ENCODE measurements around the gene CRACR2A. TPM values are rescaled to one million over a fixed set of nuclear protein-coding genes. Genes with fewer than 3 reads are reported as not detected.

The CRACR2A gene, protein sequence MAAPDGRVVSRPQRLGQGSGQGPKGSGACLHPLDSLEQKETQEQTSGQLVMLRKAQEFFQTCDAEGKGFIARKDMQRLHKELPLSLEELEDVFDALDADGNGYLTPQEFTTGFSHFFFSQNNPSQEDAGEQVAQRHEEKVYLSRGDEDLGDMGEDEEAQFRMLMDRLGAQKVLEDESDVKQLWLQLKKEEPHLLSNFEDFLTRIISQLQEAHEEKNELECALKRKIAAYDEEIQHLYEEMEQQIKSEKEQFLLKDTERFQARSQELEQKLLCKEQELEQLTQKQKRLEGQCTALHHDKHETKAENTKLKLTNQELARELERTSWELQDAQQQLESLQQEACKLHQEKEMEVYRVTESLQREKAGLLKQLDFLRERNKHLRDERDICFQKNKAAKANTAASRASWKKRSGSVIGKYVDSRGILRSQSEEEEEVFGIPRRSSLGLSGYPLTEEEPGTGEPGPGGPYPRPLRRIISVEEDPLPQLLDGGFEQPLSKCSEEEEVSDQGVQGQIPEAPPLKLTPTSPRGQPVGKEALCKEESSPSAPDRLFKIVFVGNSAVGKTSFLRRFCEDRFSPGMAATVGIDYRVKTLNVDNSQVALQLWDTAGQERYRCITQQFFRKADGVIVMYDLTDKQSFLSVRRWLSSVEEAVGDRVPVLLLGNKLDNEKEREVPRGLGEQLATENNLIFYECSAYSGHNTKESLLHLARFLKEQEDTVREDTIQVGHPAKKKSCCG
- 3.0 and 3.3 TPM in 2 replicates for total RNA-seq
- long read RNA-seq, partial matches to known transcripts, result 0 of 5 reads
- long read RNA-seq, other reads (novel, unspliced or antisense), result 5 of 5 reads

DNA sequence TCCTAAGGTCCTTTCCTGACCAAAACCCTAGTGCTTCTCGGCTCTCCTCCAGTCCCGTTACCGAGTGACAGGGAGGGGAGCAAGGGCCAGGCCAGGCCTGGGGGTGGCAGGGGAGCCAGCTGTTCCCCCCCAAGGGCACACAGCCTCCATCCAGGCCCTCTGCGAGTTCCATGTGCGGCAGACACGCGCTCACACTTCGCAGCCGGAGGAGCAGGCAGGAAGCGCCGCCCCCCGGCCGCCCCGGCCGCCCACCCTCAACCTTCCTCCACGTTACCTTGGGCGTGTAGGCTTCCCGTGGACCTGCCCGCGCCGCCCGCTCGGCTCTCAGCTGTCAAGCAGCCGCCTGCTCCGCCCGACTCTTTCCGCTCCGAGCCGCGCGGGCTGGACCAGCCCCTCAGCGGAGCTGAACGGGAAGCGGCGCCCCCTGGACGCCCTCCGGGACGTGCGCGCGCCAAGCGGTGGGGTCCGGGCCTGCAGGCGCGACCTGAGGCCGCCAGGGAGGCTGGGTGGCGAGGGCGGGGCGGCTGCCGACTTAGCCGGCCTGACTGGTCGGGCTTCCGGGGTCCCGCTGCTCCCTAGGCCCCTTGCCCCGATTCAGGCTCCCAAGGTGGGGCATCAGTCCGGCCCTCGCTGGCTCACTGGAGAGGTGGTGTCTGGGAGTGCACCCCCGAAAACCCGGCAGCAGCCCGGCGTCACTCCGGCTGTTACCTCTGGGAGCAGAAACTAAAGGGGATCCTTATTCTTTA lies at the start of gene CRACR2A:
Gene CRACR2A (minus strand): TSS at position 369 of the 746 bp plus-strand sequence. CDS start 56,110 bp downstream, outside the sequence.
- TF ChIP-seq, protein P1, sequence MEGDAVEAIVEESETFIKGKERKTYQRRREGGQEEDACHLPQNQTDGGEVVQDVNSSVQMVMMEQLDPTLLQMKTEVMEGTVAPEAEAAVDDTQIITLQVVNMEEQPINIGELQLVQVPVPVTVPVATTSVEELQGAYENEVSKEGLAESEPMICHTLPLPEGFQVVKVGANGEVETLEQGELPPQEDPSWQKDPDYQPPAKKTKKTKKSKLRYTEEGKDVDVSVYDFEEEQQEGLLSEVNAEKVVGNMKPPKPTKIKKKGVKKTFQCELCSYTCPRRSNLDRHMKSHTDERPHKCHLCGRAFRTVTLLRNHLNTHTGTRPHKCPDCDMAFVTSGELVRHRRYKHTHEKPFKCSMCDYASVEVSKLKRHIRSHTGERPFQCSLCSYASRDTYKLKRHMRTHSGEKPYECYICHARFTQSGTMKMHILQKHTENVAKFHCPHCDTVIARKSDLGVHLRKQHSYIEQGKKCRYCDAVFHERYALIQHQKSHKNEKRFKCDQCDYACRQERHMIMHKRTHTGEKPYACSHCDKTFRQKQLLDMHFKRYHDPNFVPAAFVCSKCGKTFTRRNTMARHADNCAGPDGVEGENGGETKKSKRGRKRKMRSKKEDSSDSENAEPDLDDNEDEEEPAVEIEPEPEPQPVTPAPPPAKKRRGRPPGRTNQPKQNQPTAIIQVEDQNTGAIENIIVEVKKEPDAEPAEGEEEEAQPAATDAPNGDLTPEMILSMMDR (IDR thresholded peaks at IDR 0.05; ENCODE audit: unreplicated experiment), result peak; percentile 89
- Mint-ChIP-seq H3K4me1 (ENCODE audit: low read depth) (peaks cover 25% of the 10 kb centered on the region), H3K27ac (peak within 1 kb of the TSS; percentile 82), H3K9me3 (ENCODE audit: low read depth) (no peaks in the 10 kb centered on the region), H3K4me3 (ENCODE audit: low read depth) (peak within 1 kb of the TSS; percentile 64), H3K36me3 (ENCODE audit: insufficient read depth) (no peaks in the 10 kb centered on the region), H3K27me3 (peaks cover 37% of the 10 kb centered on the region)
- DNase-seq (ENCODE audit: low spot score, unreplicated experiment), result peak; percentile 87

DNA sequence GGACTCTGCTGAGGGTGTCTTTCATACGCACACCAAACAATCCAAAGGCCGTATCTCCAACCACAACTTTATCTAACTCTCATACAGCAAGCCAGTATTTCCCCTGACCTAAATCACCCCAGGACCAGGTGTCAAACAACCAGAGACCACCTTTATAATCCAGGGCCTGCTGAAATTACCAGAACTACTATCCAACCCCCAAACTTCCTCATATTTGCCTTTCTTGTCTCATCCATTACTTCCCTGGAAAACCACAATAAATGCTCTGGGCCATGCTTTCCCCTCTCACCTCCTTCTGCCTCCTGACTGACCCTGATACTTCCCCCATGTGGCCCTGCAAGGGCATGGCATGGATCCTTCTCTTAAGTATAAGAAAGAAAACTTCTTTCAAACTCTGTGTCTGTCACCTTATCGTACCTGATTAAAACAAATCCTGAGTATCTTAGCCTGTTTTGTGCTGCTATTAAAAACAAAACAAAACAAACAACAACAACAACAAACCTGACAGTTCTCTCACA lies 44.7 kb upstream of the CRACR2A start:
- TF ChIP-seq, protein P1 (IDR thresholded peaks at IDR 0.05; ENCODE audit: unreplicated experiment), result peak; percentile 56
- no peaks in the 10 kb centered on the region for H3K36me3 Mint-ChIP-seq (ENCODE audit: insufficient read depth)
- H3K27ac Mint-ChIP-seq, result no peak overlapping the region
- no peak for DNase-seq (ENCODE audit: low spot score, unreplicated experiment)
- no peaks in the 10 kb centered on the region for H3K9me3 Mint-ChIP-seq (ENCODE audit: low read depth)
- no peaks in the 10 kb centered on the region for H3K27me3 Mint-ChIP-seq
- peaks cover 16% of the 10 kb centered on the region for H3K4me1 Mint-ChIP-seq (ENCODE audit: low read depth)
- H3K4me3 Mint-ChIP-seq (ENCODE audit: low read depth), result no peak overlapping the region

DNA sequence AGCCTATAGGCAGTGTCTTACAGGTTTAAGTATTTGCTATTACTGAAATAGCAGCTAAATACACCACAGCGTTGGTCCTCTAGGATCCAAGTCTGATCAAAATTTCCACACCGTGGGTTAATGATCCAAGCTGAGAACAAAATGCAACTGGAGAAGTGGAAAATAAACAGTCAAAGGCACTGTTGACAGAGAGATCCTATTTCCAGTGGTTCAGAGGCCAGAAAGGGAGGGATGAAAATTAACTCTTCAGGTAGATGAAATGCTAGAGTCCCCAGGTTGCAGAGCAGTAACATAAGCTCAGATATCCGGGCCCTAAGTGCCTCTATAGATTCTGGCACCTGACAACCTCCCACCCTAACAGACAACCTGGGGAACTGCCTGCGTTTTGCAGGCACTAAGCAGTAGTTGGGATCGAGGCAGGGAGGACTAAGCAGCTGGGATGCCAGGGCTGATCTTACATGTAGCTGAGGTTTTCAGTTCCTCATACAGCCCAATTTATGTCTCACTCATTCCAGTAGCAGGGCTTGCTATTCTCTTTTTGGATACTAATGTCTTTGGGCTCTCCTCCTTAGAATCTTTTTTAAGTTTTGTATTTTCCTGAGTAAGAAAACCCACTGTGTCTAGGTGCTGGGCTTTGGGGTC lies 42.7 kb upstream of the CRACR2A start:
- Mint-ChIP-seq H3K9me3 (ENCODE audit: low read depth) (no peaks in the 10 kb centered on the region), H3K4me1 (ENCODE audit: low read depth) (peaks cover 16% of the 10 kb centered on the region), H3K27ac (no peak overlapping the region), H3K4me3 (ENCODE audit: low read depth) (no peak overlapping the region), H3K27me3 (no peaks in the 10 kb centered on the region), H3K36me3 (ENCODE audit: insufficient read depth) (no peaks in the 10 kb centered on the region)
- no peak for DNase-seq (ENCODE audit: low spot score, unreplicated experiment)
- TF ChIP-seq, protein P1 (IDR thresholded peaks at IDR 0.05; ENCODE audit: unreplicated experiment), result no peak

DNA sequence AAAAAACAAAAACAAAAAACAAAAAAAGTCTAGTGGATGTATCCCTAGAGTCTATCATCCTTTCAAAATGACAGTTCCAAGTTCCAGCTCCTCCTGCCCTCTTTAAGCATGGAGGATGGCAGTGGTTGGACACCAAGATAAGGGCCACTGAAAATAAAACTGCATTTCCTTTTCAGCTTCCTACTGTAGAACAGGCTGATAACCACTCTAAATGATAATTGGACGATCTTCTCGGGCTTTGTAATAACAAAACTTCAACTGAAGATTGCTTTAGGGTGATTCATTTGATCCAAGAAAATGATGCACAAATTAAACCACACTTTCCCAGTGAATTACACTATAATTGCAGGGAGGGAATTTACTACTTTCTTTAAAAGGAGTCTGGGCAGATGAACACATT lies 42.2 kb upstream of the CRACR2A start:
- TF ChIP-seq, protein P1 (IDR thresholded peaks at IDR 0.05; ENCODE audit: unreplicated experiment), result no peak
- Mint-ChIP-seq H3K4me3 (ENCODE audit: low read depth) (no peak overlapping the region), H3K36me3 (ENCODE audit: insufficient read depth) (no peaks in the 10 kb centered on the region), H3K4me1 (ENCODE audit: low read depth) (peaks cover 16% of the 10 kb centered on the region), H3K9me3 (ENCODE audit: low read depth) (no peaks in the 10 kb centered on the region), H3K27ac (no peak overlapping the region), H3K27me3 (no peaks in the 10 kb centered on the region)
- DNase-seq (ENCODE audit: low spot score, unreplicated experiment), result no peak

Data from progenitor cell of endocrine pancreas (in vitro differentiated cells).